Measurements from ENCODE around the gene KCTD21.

The KCTD21 gene

GRCh38 chr11:78168539-78169477 is 19.6 kb downstream of the KCTD21 start:
- no peaks in the 10 kb centered on the region for H3K27me3 ChIP-seq (ENCODE audit: insufficient read depth, insufficient read length)
- H3K4me3 ChIP-seq (ENCODE audit: insufficient read length, low read depth) = no peak overlapping the region
- H3K9ac ChIP-seq (ENCODE audit: insufficient read length, low read depth) = no peak overlapping the region
- H3K36me3 ChIP-seq (ENCODE audit: insufficient read depth, insufficient read length, low read length) = peaks cover 5% of the 10 kb centered on the region
- TF ChIP-seq ZNF274 (IDR thresholded peaks at IDR 0.05; ENCODE audit: low read depth, low read length) (no peak), YY1 (IDR thresholded peaks at IDR 0.05; ENCODE audit: insufficient read depth, insufficient read length) (no peak), SUZ12 (IDR thresholded peaks at IDR 0.05; ENCODE audit: extremely low read depth, insufficient read depth, insufficient read length) (no peak)
- no peaks in the 10 kb centered on the region for H3K9me3 ChIP-seq (ENCODE audit: insufficient read depth, low read length)
- no peak for DNase-seq (ENCODE audit: low read depth, low spot score)
- H3K4me1 ChIP-seq (ENCODE audit: insufficient read depth, insufficient read length) = no peaks in the 10 kb centered on the region

- no peak for DNase-seq (ENCODE audit: low read depth, low spot score)
- H3K9me3 ChIP-seq (ENCODE audit: insufficient read depth, low read length) = no peaks in the 10 kb centered on the region
- TF ChIP-seq ZNF274 (IDR thresholded peaks at IDR 0.05; ENCODE audit: low read depth, low read length) (no peak), SUZ12 (IDR thresholded peaks at IDR 0.05; ENCODE audit: extremely low read depth, insufficient read depth, insufficient read length) (no peak), YY1 (IDR thresholded peaks at IDR 0.05; ENCODE audit: insufficient read depth, insufficient read length) (no peak)
- no peak overlapping the region for H3K4me3 ChIP-seq (ENCODE audit: insufficient read length, low read depth)
- no peaks in the 10 kb centered on the region for H3K4me1 ChIP-seq (ENCODE audit: insufficient read depth, insufficient read length)
- H3K27me3 ChIP-seq (ENCODE audit: insufficient read depth, insufficient read length) = no peaks in the 10 kb centered on the region
- no peaks in the 10 kb centered on the region for H3K36me3 ChIP-seq (ENCODE audit: insufficient read depth, insufficient read length, low read length)
- H3K9ac ChIP-seq (ENCODE audit: insufficient read length, low read depth) = no peak overlapping the region
Measured at GRCh38 chr11:78166855-78167469, 21.5 kb downstream of the KCTD21 start.

- TF ChIP-seq SUZ12 (IDR thresholded peaks at IDR 0.05; ENCODE audit: extremely low read depth, insufficient read depth, insufficient read length) = no peak
- no peak for TF ChIP-seq YY1 (IDR thresholded peaks at IDR 0.05; ENCODE audit: insufficient read depth, insufficient read length)
- no peak for TF ChIP-seq ZNF274 (IDR thresholded peaks at IDR 0.05; ENCODE audit: low read depth, low read length)
- no peak overlapping the region for H3K9ac ChIP-seq (ENCODE audit: insufficient read length, low read depth)
Measured at GRCh38 chr11:78164471-78164870, 24.0 kb downstream of the KCTD21 start.

GRCh38 chr11:78163828-78164227 is 24.6 kb downstream of the KCTD21 start:
- no peaks in the 10 kb centered on the region for H3K4me1 ChIP-seq (ENCODE audit: insufficient read depth, insufficient read length)
- DNase-seq (ENCODE audit: low read depth, low spot score) = no peak
- H3K36me3 ChIP-seq (ENCODE audit: insufficient read depth, insufficient read length, low read length) = no peaks in the 10 kb centered on the region
- no peaks in the 10 kb centered on the region for H3K27me3 ChIP-seq (ENCODE audit: insufficient read depth, insufficient read length)
- H3K9ac ChIP-seq (ENCODE audit: insufficient read length, low read depth) = no peak overlapping the region
- no peak overlapping the region for H3K4me3 ChIP-seq (ENCODE audit: insufficient read length, low read depth)
- TF ChIP-seq ZNF274 (IDR thresholded peaks at IDR 0.05; ENCODE audit: low read depth, low read length) (no peak), SUZ12 (IDR thresholded peaks at IDR 0.05; ENCODE audit: extremely low read depth, insufficient read depth, insufficient read length) (no peak), YY1 (IDR thresholded peaks at IDR 0.05; ENCODE audit: insufficient read depth, insufficient read length) (no peak)
- no peaks in the 10 kb centered on the region for H3K9me3 ChIP-seq (ENCODE audit: insufficient read depth, low read length)

More at GRCh38 chr11:78164471-78164870, 24.0 kb downstream of the KCTD21 start:
- Histone ChIP-seq H3K4me1 (ENCODE audit: insufficient read depth, insufficient read length) (no peaks in the 10 kb centered on the region), H3K4me3 (ENCODE audit: insufficient read length, low read depth) (no peak overlapping the region), H3K9me3 (ENCODE audit: insufficient read depth, low read length) (no peaks in the 10 kb centered on the region), H3K36me3 (ENCODE audit: insufficient read depth, insufficient read length, low read length) (no peaks in the 10 kb centered on the region), H3K27me3 (ENCODE audit: insufficient read depth, insufficient read length) (no peaks in the 10 kb centered on the region)
- no peak for DNase-seq (ENCODE audit: low read depth, low spot score)

DNA sequence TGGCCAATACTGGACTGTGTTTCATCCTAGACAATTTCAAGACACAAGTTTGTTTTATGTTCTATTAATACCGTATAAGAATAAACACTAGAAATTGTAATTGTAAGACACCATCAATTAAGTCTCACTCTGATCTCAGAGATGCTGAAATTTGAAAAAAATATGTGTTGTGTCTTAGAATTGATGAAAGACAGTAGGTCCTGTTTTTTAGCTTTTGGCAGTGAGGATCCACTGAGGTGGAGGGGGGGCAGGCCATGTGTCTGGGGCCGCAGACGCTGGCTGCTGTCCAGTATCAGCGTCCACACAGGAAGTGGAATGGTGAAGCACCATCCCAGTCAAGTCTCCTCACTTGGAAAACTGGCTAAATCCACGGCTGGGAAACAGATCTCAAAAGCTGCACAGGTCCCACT is 26.5 kb downstream of the KCTD21 start:
- no peak for DNase-seq (ENCODE audit: low read depth, low spot score)
- Histone ChIP-seq H3K36me3 (ENCODE audit: insufficient read depth, insufficient read length, low read length) (no peaks in the 10 kb centered on the region), H3K9ac (ENCODE audit: insufficient read length, low read depth) (no peak overlapping the region), H3K4me1 (ENCODE audit: insufficient read depth, insufficient read length) (no peaks in the 10 kb centered on the region), H3K27me3 (ENCODE audit: insufficient read depth, insufficient read length) (no peaks in the 10 kb centered on the region), H3K4me3 (ENCODE audit: insufficient read length, low read depth) (no peak overlapping the region), H3K9me3 (ENCODE audit: insufficient read depth, low read length) (no peaks in the 10 kb centered on the region)
- TF ChIP-seq ZNF274 (IDR thresholded peaks at IDR 0.05; ENCODE audit: low read depth, low read length) (no peak), SUZ12 (IDR thresholded peaks at IDR 0.05; ENCODE audit: extremely low read depth, insufficient read depth, insufficient read length) (no peak), YY1 (IDR thresholded peaks at IDR 0.05; ENCODE audit: insufficient read depth, insufficient read length) (no peak)

GRCh38 chr11:78161346-78161745 is 27.1 kb downstream of the KCTD21 start:
- no peaks in the 10 kb centered on the region for H3K36me3 ChIP-seq (ENCODE audit: insufficient read depth, insufficient read length, low read length)
- no peak overlapping the region for H3K9ac ChIP-seq (ENCODE audit: insufficient read length, low read depth)
- TF ChIP-seq YY1 (IDR thresholded peaks at IDR 0.05; ENCODE audit: insufficient read depth, insufficient read length) = no peak
- no peak for TF ChIP-seq ZNF274 (IDR thresholded peaks at IDR 0.05; ENCODE audit: low read depth, low read length)
- no peak for TF ChIP-seq SUZ12 (IDR thresholded peaks at IDR 0.05; ENCODE audit: extremely low read depth, insufficient read depth, insufficient read length)
- no peak overlapping the region for H3K4me3 ChIP-seq (ENCODE audit: insufficient read length, low read depth)
- H3K4me1 ChIP-seq (ENCODE audit: insufficient read depth, insufficient read length) = no peaks in the 10 kb centered on the region
- H3K9me3 ChIP-seq (ENCODE audit: insufficient read depth, low read length) = no peaks in the 10 kb centered on the region
- DNase-seq (ENCODE audit: low read depth, low spot score) = no peak
- no peaks in the 10 kb centered on the region for H3K27me3 ChIP-seq (ENCODE audit: insufficient read depth, insufficient read length)

DNA sequence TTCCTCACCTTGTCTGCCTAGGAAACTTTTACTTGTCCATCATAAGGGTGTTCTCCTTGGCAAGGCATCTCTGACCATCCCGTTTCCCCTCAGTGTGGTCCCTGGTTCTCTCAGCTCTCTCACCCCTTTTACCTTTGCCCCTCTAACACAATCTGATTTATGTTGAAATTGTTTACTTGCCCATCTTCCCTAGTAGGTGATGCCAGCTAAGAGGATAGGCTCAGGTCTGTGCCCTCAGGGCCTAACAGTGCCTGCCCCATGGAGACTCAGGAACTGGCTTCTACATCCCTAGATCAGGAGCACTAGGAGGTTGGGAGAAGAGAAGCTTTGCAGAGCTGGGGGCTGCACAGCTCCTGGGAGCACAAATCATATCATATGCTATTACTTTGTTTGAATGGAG is 27.9 kb downstream of the KCTD21 start:
- no peaks in the 10 kb centered on the region for H3K4me1 ChIP-seq (ENCODE audit: insufficient read depth, insufficient read length)
- TF ChIP-seq ZNF274 (IDR thresholded peaks at IDR 0.05; ENCODE audit: low read depth, low read length) (no peak), YY1 (IDR thresholded peaks at IDR 0.05; ENCODE audit: insufficient read depth, insufficient read length) (no peak), SUZ12 (IDR thresholded peaks at IDR 0.05; ENCODE audit: extremely low read depth, insufficient read depth, insufficient read length) (no peak)
- no peak for DNase-seq (ENCODE audit: low read depth, low spot score)
- no peak overlapping the region for H3K9ac ChIP-seq (ENCODE audit: insufficient read length, low read depth)
- H3K36me3 ChIP-seq (ENCODE audit: insufficient read depth, insufficient read length, low read length) = no peaks in the 10 kb centered on the region
- H3K4me3 ChIP-seq (ENCODE audit: insufficient read length, low read depth) = no peak overlapping the region
- no peaks in the 10 kb centered on the region for H3K9me3 ChIP-seq (ENCODE audit: insufficient read depth, low read length)
- no peaks in the 10 kb centered on the region for H3K27me3 ChIP-seq (ENCODE audit: insufficient read depth, insufficient read length)
